ENCODE results near the gene MCRIP1. TPM values are rescaled to one million over a fixed set of nuclear protein-coding genes. Genes with fewer than 3 reads are reported as not detected.

MCRIP1 gene
- total RNA-seq, 1 donor from 2014 or later: 62.3 TPM

GRCh38 chr17:81817758-81818147 lies 15.3 kb downstream of the MCRIP1 start:
- Mint-ChIP-seq H3K36me3 (ENCODE audit: low read depth) (no peaks in the 10 kb centered on the region), H3K27me3 (ENCODE audit: insufficient read depth) (peaks cover 10% of the 10 kb centered on the region)
- no peak for DNase-seq (ENCODE audit: low spot score)

GRCh38 chr17:81815646-81815986 lies 17.5 kb downstream of the MCRIP1 start:
- DNase-seq (ENCODE audit: low spot score): no peak
- H3K27me3 Mint-ChIP-seq (ENCODE audit: insufficient read depth): peaks cover 10% of the 10 kb centered on the region
- H3K27ac Mint-ChIP-seq: no peak overlapping the region
- no peaks in the 10 kb centered on the region for H3K4me1 Mint-ChIP-seq (ENCODE audit: low read depth)
- H3K4me3 Mint-ChIP-seq: no peak overlapping the region
- H3K9me3 Mint-ChIP-seq: no peaks in the 10 kb centered on the region
- no peaks in the 10 kb centered on the region for H3K36me3 Mint-ChIP-seq (ENCODE audit: low read depth)
- intact Hi-C loops (cut with micrococcal nuclease): no loop called here

More at GRCh38 chr17:81817758-81818147, 15.3 kb downstream of the MCRIP1 start:
- intact Hi-C loops (cut with micrococcal nuclease): no loop called here
- no peak overlapping the region for H3K27ac Mint-ChIP-seq
- no peak overlapping the region for H3K4me3 Mint-ChIP-seq
- no peaks in the 10 kb centered on the region for H3K9me3 Mint-ChIP-seq
- H3K4me1 Mint-ChIP-seq (ENCODE audit: low read depth): no peaks in the 10 kb centered on the region

- intact Hi-C loops (cut with micrococcal nuclease): no loop called here
- Mint-ChIP-seq H3K27ac (no peak overlapping the region), H3K9me3 (no peaks in the 10 kb centered on the region), H3K27me3 (ENCODE audit: insufficient read depth) (peaks cover 10% of the 10 kb centered on the region), H3K36me3 (ENCODE audit: low read depth) (no peaks in the 10 kb centered on the region), H3K4me1 (ENCODE audit: low read depth) (no peaks in the 10 kb centered on the region), H3K4me3 (no peak overlapping the region)
- DNase-seq (ENCODE audit: low spot score): no peak
These were observed 18.1 kb downstream of the MCRIP1 start for GRCh38 chr17:81814748-81815645.

GRCh38 chr17:81813861-81814683 lies 19.0 kb downstream of the MCRIP1 start:
- no peaks in the 10 kb centered on the region for H3K36me3 Mint-ChIP-seq (ENCODE audit: low read depth)
- H3K27me3 Mint-ChIP-seq (ENCODE audit: insufficient read depth): peaks cover 14% of the 10 kb centered on the region
- intact Hi-C loops (cut with micrococcal nuclease): no loop called here
- H3K4me3 Mint-ChIP-seq: no peak overlapping the region
- no peaks in the 10 kb centered on the region for H3K9me3 Mint-ChIP-seq
- H3K27ac Mint-ChIP-seq: no peak overlapping the region
- DNase-seq (ENCODE audit: low spot score): no peak
- H3K4me1 Mint-ChIP-seq (ENCODE audit: low read depth): no peaks in the 10 kb centered on the region

GRCh38 chr17:81813371-81813684 lies 19.8 kb downstream of the MCRIP1 start:
- no peaks in the 10 kb centered on the region for H3K4me1 Mint-ChIP-seq (ENCODE audit: low read depth)
- H3K27ac Mint-ChIP-seq: no peak overlapping the region
- no peak for DNase-seq (ENCODE audit: low spot score)
- intact Hi-C loops (cut with micrococcal nuclease): no loop called here
- no peak overlapping the region for H3K4me3 Mint-ChIP-seq
- H3K27me3 Mint-ChIP-seq (ENCODE audit: insufficient read depth): peaks cover 15% of the 10 kb centered on the region
- H3K36me3 Mint-ChIP-seq (ENCODE audit: low read depth): no peaks in the 10 kb centered on the region
- H3K9me3 Mint-ChIP-seq: no peaks in the 10 kb centered on the region

GRCh38 chr17:81812571-81813370 lies 20.3 kb downstream of the MCRIP1 start:
- Mint-ChIP-seq H3K4me1 (ENCODE audit: low read depth) (no peaks in the 10 kb centered on the region), H3K36me3 (ENCODE audit: low read depth) (no peaks in the 10 kb centered on the region), H3K4me3 (no peak overlapping the region), H3K27me3 (ENCODE audit: insufficient read depth) (peaks cover 14% of the 10 kb centered on the region), H3K9me3 (no peaks in the 10 kb centered on the region), H3K27ac (no peak overlapping the region)
- intact Hi-C loops (cut with micrococcal nuclease): no loop called here
- no peak for DNase-seq (ENCODE audit: low spot score)

GRCh38 chr17:81811705-81812570 lies 21.2 kb downstream of the MCRIP1 start:
- H3K4me1 Mint-ChIP-seq (ENCODE audit: low read depth): no peaks in the 10 kb centered on the region
- no peak overlapping the region for H3K27ac Mint-ChIP-seq
- DNase-seq (ENCODE audit: low spot score): no peak
- peaks cover 10% of the 10 kb centered on the region for H3K27me3 Mint-ChIP-seq (ENCODE audit: insufficient read depth)
- no peaks in the 10 kb centered on the region for H3K36me3 Mint-ChIP-seq (ENCODE audit: low read depth)
- intact Hi-C loops (cut with micrococcal nuclease): no loop called here
- no peak overlapping the region for H3K4me3 Mint-ChIP-seq
- H3K9me3 Mint-ChIP-seq: no peaks in the 10 kb centered on the region

- intact Hi-C loops (cut with micrococcal nuclease): no loop called here
- no peaks in the 10 kb centered on the region for H3K4me1 Mint-ChIP-seq (ENCODE audit: low read depth)
- no peaks in the 10 kb centered on the region for H3K9me3 Mint-ChIP-seq
- peaks cover 12% of the 10 kb centered on the region for H3K27me3 Mint-ChIP-seq (ENCODE audit: insufficient read depth)
- no peak for DNase-seq (ENCODE audit: low spot score)
- H3K36me3 Mint-ChIP-seq (ENCODE audit: low read depth): no peaks in the 10 kb centered on the region
- H3K4me3 Mint-ChIP-seq: no peak overlapping the region
- H3K27ac Mint-ChIP-seq: no peak overlapping the region
These were observed 22.0 kb downstream of the MCRIP1 start for GRCh38 chr17:81810892-81811704.

- Mint-ChIP-seq H3K27ac (no peak overlapping the region), H3K9me3 (no peaks in the 10 kb centered on the region), H3K4me1 (ENCODE audit: low read depth) (no peaks in the 10 kb centered on the region), H3K27me3 (ENCODE audit: insufficient read depth) (peaks cover 13% of the 10 kb centered on the region), H3K4me3 (no peak overlapping the region), H3K36me3 (ENCODE audit: low read depth) (no peaks in the 10 kb centered on the region)
- intact Hi-C loops (cut with micrococcal nuclease): no loop called here
- no peak for DNase-seq (ENCODE audit: low spot score)
These were observed 22.6 kb downstream of the MCRIP1 start for GRCh38 chr17:81810476-81810875.

GRCh38 chr17:81809556-81809998 lies 23.5 kb downstream of the MCRIP1 start:
- H3K4me1 Mint-ChIP-seq (ENCODE audit: low read depth): no peaks in the 10 kb centered on the region

GRCh38 chr17:81808778-81809555 lies 24.1 kb downstream of the MCRIP1 start:
- Mint-ChIP-seq H3K27ac (no peak overlapping the region), H3K4me1 (ENCODE audit: low read depth) (no peaks in the 10 kb centered on the region), H3K4me3 (no peak overlapping the region), H3K27me3 (ENCODE audit: insufficient read depth) (peaks cover 18% of the 10 kb centered on the region), H3K9me3 (no peaks in the 10 kb centered on the region), H3K36me3 (ENCODE audit: low read depth) (no peaks in the 10 kb centered on the region)
- DNase-seq (ENCODE audit: low spot score): no peak
- intact Hi-C loops (cut with micrococcal nuclease): no loop called here

More at GRCh38 chr17:81809556-81809998, 23.5 kb downstream of the MCRIP1 start:
- peaks cover 18% of the 10 kb centered on the region for H3K27me3 Mint-ChIP-seq (ENCODE audit: insufficient read depth)
- no peak overlapping the region for H3K27ac Mint-ChIP-seq
- intact Hi-C loops (cut with micrococcal nuclease): no loop called here
- no peak overlapping the region for H3K4me3 Mint-ChIP-seq
- no peak for DNase-seq (ENCODE audit: low spot score)
- no peaks in the 10 kb centered on the region for H3K9me3 Mint-ChIP-seq
- no peaks in the 10 kb centered on the region for H3K36me3 Mint-ChIP-seq (ENCODE audit: low read depth)

Data from activated T-helper 1 cell treated with anti-CD3 and anti-CD28 coated beads, Interleukin-12 subunit alpha, Interleukin-12 subunit beta, Interleukin-2, Interleukin-4 antibody, amounts not matched to agents 30 ng/mL and 10 ng/mL and 1 ng/mL, durations not matched to agents 14 hours and 24 hours and 36 hours (primary cell).